Activated T-cell treated with anti-CD3 and anti-CD28 coated beads for 48 hours (primary cell): Measurements from ENCODE around the gene BORCS5.
"Not testable (repeated sequence)": the region's sequence is repeated elsewhere in the genome, so short reads cannot be mapped to it uniquely, and the experiment has no call there.

Experiments used
- DNase-seq: peaks from one replicate; pipeline ENCODE4 v3.0.0-alpha.2; 2020; ENCODE audit warnings: low read depth

Gene BORCS5

DNA sequence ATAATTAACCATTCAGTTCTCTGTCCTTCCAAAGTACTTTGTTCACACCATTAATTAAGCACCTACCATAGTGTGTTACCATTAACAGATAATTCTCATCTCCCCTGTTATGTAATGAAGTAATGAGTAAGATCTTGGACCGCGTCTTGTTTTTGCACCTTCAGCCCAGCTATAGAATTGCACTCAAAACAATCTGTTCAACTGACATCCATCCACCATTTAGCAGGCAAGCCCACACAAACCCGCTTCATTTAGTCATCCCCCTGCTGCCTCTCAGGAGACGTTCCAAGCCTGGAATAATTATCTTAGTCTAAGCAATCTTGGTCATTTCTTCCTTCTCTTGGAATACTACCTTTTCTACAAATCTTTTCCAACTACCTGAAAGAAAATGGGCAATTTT lies 131.4 kb downstream of the BORCS5 start:
- DNase-seq = no peak

DNA sequence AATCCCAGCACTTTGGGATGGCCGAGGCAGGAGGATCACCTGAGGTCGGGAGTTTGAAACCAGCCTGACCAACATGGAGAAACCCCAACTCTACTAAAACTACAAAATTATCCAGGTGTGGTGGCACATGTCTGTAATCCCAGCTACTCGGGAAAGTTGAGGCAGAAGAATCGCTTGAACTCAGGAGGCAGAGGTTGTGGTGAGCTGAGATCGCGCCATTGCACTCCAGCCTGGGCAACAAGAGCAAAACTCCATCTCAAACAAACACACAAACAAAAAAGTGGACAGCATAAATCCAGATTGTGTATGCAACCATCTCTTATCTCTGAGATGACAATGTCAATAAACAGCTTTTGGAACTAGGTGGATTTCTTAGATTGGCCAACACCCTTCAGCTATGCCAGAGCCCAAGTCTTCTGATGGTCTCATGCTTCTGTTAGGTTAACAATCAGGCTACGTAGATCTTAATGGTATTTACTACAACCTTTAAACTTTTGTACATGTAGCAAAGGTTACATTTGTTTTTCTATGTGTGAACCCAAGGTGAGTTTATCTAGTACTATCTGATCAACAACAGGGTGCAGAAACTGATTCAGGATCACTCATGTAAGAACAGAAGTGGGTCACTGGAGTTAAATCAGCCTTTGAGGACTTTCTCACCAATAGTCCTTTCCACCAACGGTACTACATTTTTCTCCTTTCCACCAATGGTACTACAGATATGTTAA lies 132.1 kb downstream of the BORCS5 start:
- no peak for DNase-seq

DNA sequence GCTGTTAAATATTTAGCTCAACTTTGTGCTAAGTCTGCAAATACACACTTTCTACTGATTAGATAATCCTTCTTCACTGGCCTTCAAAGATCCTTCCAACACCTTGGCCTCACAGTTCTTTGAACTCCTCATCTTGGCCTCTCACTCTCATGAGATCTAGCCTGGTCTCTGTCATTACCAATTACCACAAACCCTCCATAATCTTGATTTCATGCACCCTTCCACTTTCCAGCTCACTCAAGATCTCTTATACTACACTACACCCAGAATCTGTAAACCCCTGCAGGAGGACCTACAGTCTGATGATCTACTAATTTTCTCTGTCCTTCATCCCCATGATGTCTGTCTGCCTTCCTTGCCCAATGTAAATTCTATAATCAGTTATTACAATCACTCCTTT lies 134.7 kb downstream of the BORCS5 start:
- no peak for DNase-seq

DNA sequence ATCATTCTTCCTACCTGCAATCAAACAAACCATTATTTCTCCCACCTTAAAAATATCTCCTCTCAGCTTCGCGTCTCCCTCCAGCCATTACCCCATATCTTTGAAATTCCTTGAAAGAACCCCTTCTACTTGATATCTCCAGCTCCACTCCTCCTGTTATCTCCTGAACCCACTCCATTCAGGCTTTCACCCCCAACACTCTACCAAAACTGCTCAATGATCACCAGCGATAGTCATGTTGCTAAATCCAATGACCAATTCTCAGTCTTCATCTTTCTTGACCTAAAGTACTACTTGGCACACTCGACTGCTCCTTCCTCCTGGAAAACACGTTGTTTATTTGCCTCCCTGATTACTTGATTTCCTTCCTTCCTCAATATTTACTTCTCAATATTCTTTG lies 135.7 kb downstream of the BORCS5 start:
- no peak for DNase-seq

DNA sequence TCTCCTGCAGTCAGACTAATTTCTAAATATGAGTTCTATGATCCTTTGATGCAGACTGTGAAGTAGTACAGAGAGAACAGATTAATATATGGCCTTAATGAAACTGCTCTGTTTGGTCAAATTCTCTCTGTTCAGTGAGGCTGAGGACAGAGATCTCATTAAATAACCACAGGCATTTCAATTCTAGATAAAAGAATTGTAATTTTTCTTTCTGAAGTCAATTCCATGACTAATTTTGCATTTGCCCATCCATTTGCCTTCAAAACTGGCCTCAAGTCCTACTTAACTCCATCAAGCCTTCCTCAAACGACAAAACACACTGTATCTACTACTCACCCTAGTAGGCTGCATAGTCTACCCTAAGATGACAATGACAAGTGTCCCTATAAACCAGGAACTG lies 138.7 kb downstream of the BORCS5 start:
- no peak for DNase-seq

DNA sequence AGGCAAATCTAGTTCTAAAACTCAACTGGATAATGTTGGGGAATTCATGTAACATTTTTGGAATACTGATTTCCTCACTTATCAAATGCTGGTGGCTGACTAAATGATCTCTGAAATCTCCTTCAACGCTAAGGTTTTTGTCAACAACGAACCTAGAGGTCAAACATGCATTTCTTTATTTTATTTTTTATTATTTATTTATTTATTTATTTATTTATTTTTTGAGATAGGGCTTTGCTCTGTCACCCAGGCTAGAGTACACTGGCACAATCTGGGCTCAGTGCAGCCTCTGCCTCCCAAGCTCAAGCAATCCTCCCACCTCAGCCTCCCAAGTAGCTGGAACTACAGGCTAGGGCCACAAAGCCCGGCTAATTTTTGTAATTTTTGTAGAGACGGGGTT lies 141.3 kb downstream of the BORCS5 start:
- no peak for DNase-seq

DNA sequence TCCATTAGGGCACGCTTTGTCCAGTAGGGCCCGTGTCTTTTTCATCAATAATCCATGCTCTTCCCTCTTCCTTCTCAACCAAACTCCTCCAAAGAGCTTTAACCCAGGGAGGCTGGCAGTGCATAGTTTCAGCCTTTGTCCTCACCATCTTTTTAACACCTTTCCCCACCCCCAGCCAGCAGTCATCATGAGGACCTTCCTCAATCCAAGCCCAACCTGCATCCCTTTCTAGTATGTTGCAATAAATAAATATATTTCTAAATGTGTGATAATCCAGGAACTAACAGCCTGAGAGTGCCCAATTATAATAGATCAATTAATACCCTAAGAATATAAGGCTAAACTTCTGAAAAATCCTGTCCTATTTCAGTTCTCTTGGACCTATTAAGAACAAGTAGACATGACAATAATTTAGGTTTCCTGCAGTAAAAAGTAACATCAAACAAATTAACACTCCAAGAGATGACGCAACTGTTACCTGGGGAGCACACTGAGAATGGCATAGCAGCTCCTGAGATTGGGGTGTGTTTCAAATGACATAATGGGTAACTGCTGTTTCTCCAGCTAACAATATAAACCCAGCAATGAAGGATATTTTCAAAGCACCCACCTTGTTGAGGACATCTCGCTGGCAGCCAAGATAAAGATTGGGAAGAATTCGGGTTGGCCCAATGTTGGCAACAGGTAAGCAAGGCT lies 143.2 kb downstream of the BORCS5 start:
- DNase-seq = no peak

DNA sequence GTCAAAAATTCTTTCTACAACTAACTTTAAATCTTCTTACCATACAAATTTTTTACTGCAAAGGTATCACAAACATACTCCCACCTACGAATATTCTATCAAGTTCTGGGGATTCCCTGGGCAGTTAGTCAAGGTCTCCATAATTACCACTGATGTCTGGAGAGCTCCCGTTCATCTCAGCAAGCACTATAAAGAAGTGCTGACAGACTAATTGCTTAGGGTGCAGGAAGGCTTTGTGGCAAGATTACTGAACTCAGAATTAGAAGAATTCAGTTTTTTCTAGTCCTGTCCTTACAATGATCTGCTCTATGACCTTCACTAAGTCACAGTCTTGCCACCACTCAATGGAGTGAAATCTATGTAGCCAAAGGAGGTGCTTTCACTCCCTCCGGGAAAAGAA lies 144.2 kb downstream of the BORCS5 start:
- DNase-seq = no peak

DNA sequence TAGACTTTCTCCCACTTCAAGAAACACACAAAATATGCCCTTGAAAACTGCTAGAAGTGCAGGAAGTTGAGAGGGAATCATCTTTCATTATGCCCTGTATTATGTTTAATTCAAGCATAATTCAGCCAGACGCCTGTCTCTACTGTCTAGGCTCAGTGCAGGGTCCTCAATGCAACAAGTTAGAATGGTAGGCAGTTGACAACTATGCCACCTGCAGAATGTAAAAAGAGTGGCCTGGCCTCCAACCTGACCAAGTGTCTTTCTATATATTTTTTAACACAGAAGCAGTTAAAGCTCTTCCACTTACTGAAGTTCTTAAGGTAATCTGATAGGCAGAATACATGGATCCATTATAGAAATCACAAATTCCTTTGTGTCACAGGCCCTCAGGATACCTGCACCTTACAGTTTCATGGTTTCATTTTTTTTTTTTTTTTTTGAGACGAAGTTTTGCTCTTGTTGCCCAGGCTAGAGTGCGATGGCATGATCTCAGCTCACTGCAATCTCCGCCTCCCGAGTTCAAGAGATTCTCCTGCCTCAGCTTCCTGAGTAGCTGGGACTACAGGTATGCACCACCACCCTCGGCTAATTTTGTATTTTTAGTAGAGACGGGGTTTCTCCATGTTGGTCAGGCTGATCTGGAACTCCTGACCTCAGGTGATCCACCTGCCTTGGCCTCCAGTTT lies 145.4 kb downstream of the BORCS5 start:
- not testable (repeated sequence) for DNase-seq

DNA sequence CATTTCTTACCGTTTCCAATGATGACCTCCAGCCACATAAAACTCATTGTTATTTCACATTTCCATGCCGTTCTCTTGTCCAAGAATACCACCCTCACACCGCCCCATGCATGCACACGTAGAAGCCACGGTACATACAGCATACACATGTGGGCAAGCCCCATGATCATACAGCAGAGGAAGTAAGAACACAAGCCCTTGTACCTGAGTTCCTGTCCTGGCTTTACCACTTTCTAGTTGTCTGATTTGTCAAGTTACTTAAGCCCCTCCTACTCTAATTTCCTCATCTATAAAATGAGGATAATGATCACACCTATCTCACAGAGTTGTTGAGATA lies 145.9 kb downstream of the BORCS5 start:
- DNase-seq = no peak

DNA sequence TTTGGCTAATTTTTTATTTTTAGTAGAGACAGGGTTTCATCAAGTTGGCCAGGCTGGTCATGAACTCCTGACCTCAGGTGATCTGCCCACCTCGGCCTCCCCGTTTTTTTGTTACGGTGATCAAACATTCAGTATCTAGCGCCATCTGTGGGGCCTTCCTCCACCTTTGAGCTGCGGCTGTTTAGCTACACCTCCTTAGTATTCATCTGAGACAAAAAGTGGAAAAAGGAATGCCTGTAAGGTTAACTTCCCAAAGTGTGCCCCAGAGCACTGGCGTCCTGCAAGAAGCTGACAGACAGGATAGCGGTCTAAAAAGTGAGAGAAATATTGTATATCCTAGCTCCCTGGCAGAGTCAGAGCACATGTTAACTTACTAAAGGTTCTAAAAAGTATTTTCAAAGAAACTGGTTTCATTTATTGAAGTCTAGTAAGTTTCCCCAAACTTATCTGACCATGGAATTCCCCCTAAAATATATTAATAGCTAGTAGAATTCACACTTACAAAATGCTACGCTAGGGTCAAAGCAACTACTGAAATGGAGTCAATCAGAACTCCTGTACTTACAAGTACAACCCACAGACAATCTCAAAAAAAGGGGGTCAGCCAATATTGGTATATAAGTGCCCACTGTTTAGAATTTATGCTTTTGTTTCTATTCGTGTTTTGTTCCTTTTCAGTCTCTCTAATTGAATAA lies 146.7 kb downstream of the BORCS5 start:
- no peak for DNase-seq

DNA sequence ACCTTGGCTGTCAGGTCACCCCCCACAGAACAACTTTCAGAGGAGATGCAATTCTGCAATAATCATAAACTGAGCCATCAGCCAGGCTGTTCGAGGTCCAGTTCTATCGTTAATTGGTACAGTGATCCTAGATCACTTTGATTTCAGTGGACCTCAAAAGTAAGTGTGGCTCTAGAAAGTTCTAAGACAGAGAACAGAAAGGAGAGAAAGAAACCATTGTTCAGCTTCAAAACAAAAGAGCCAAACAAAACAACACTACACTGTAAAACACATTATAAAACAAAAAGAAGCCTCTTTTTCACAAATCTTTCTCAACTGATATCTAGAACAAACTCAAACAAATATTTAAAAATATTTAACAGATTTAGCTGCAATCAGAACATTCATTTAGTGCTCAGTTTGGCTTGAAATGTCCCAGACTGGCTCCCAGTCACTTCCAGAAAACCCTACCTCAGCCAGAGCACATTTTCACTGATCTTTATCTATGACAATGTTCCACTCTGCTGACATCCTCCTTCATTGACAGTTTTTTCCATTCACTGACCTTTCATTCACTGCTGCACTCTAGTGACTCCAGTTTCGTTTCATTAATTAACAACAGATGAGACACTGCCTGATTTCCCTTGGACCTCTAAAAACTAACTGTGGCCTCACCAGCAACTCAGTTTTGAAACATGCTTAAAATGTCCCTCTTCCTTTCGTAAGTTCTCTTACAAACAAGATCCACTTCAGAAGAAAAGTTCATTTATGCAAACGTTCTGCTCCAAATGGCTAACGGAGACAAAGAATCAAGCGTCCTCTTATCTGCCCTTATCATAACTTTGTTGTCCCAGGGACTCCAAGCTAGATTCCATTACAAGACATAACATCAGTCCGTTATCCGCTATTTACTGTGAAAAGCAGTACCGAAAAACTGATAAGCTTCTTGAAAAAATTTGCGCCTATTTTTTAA lies 148.9 kb downstream of the BORCS5 start:
- DNase-seq = no peak

DNA sequence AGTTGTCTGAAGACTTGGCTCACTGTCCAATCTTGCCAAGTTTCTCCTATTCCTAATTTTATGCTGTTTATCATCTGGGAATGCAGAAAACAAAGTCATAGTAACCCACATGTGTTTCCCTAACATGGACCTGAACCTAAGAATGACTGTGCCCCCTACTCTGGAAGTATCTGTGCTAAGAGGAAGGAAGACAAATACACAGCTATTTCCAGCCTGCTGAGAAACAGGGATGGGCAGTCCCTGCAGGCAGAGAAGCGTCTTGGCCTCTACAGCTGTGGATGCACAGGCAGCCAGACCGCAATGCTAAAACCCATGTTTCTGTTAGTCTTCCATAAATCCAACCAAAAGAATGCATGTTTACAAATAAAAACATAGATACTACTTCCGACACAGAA lies 149.6 kb downstream of the BORCS5 start:
- DNase-seq = no peak

DNA sequence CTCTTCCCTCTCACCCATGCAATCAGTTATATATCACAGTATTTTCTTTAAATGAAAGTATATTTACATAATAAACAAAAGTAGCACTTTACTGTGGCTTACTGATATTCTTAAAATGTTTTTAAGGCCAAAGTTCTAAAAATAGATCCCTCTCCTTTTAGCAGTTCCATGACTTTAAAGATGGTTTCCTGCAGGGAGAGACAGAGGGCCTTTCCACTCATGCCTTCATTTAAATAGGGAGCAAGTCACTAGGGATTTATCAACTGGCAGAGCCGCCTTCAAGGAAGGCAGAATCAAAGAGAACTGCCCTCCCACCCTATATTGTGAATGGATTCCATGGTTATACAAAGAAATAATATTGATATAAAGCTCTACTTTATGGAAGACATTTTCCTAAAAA lies 150.2 kb downstream of the BORCS5 start:
- DNase-seq = no peak

DNA sequence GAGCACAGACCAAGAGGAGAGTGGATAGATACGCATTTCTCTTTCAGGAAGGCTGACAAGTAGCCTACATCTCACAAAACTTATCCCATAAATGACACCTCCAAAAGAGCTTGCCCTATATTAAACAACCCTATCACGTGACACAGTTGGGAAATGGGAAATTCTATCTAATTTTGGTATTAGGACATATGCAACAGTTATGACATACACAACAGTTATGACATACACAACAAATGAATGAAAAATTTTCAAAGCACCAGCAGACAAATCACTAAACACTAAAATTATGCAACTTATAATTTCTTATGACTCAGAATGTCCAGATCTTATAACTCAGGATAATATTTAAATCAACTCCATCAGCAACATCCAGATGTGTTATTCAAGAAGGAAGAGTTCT lies 151.7 kb downstream of the BORCS5 start:
- DNase-seq = no peak

DNA sequence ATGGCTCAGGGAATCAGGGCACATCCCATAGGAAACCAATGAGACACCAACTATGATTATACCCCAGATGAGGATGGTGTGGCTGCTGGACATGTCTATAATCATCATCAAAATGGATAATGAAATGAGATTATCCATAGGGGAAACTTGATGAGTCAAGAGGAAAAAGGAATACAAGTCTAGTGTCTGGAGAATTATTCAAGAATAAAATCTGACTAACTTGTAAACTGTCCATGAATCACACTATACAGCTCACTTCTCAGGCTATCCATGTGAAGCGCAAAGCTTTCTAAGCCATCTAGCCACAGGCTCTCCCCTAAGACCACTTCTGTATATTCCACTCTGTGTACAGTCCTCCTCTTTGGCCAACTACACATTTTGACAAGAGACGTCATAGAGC lies 153.3 kb downstream of the BORCS5 start:
- no peak for DNase-seq

DNA sequence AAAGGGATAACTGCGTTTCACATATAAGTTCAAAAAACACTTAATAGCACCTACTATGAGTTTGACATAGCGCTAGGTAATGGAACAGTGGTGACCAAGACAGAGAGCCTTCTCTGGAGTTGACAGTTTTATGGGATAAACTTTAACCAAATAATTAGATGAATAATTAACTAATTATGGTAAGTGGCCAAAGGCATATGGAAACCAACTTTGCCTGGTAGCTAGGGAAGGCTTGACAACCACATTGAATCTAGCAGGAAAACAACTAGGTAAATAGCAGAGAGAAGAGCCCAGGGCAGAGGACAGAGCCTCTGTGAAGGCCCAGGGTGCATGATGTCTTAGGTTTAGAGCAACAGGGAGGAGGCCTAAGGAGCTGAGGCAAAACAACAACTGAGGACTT lies 153.7 kb downstream of the BORCS5 start:
- DNase-seq = no peak

DNA sequence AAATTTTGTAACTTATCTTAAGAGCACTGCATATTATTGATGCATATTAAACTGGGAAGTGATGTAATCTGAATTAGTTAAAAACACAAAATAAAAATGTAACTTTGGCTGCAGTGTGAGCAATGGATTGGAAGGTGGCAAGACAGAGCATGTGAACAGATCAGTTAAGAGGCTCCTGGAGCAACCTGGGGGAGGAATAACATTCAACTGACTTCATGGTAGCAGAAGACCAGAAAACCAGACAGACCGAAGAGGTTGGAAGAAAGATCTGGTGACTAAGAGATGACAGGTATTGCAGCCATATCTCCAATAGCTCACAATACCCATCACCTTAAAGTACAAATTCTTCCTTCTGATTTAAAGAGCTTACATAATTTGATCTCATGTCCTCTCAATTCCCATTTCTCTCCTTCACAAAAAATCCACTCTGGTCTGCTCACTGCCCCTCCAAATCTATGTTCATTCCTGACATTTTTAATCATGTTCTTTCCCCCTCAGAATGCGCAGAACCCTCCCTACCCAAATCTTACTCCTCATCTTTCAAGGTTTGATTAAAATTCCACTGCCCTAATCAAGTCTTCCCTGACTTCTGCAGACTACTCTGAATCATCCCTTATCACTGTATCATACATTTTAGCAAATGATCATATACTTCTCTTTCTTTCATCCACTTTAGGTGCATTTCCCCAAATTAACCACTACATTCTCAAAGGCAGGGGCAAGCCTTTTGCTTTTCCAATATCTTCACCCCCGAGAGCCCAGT lies 154.3 kb downstream of the BORCS5 start:
- no peak for DNase-seq

DNA sequence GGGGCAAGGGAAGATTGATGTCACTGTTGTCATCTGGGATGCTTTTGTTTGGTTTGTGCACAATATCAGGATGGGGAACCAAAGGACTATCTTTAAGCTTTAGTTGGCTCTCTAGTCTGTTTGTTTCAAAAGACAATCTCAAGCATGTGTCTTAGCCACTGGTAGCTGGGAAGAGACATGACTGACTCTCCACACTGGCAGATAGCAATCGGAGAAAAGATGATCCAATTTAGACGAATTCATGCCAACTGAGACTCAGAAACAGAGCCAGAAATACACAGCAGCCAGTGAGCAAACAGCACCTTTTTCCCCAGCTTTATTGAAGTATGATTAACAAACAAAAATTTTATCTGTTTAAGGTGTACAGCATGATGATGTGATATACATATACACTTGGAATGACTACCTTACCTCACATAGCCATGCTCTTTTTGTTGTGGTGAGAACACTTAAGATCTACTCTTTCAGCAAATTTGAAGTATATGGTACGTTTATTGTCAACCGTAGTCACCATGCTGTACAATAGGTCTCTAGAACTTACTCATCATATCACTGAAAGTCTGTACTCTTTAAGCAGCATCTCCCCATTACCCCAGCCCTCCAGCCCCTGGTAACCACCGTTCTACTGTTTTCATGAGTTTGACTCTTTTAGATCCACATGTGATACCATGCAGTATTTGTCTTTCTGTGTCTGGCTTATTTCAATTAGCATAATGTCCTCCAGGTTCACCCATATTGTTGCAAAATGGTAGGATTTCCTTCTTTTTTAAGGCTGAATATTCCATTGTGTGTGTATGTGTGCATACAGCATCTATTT lies 155.2 kb downstream of the BORCS5 start:
- peak; percentile 41 for DNase-seq

DNA sequence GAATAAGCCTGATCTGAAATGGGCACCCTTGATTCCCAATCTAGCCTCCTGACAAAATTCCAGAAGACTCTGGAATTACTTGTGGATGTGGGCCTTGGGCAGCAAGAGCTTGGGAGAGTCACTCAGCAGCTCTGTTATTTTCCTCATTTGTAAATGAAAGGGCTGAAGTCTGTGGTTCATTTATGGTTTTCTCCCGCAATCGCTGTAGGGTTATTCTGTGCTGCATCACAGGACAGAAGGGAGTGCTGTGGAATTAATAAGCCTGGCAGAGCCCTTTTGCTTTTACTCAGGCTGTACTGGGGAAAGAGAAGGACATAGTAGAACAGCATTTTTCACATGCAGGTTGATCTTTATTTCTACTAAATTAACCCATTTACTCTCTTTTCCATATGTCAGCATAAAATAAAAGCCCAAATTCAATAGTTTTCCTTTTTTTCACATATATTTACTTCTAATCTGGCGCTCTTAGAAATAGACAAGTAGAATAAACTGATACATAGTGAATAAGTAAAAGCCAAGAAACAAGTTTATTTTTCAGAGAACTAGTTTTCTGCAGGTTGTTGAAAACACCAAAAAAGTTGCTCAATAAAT lies 156.6 kb downstream of the BORCS5 start:
- no peak for DNase-seq
